HG03354 (cell line): ENCODE measurements around the gene MIPEP.

Experiments used
- ATAC-seq: cut with Tn5 transposase; IDR thresholded peaks from one replicate; pipeline ENCODE4 v1.9.1; 2021; ENCODE audit warnings: mild to moderate bottlenecking; ENCODE audit not compliant: unreplicated experiment, poor library complexity, severe bottlenecking

Gene MIPEP

DNA sequence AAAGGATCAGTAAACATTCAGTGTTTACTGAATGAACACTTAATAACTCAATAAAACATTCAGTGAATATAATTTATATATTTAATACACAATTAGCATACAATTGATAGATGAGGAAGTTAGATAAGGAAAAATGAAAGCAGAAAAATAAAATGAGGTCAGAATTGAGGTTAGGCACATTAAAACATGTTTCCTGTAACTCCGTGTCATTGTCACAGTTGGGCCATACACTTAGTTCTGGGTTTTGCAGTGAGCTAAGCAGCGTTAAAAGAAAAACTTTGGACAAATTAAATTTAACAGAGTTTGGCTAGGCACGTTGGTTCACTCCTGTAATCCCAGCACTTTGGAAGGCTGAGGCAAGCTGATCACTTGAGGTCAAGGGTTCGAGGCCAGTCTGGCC lies 71.4 kb downstream of the MIPEP start:
- no peak for ATAC-seq

DNA sequence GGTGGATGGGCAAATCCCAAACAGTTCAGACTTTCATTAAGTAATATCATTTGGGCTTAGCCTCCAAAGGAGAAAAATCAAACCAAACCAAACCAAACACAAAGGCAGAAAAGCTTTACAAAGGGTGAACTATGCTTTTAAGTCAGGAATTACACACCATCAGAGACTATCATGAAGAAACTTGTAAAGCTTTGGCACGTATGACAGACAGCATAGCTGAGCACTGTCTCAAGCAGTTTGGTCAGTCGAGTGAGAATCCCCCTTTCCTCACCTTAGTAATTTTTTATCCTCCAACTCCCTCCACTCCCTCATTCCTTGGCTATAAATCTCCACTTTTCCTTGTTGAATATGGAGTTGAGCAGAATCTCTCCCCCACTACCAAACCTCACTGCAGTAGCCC lies 72.1 kb downstream of the MIPEP start:
- no peak for ATAC-seq

DNA sequence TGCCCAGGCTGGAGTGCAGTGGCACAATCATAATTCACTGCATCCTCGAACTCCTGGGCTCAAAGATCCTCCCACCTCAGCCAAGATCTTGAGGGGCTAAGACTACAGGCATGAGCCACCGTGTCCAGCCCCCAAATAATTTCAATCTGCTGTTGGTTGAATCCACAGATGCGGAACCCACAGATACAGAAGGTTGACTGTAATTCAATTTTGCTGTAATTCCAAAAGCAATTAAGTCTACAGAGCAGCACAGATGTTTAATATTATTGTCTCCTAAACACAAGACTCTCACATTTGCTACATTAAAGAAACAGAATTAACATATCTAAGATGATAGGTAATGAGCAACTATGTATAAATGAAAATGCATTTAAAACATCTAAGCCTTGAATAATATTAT lies 75.6 kb downstream of the MIPEP start:
- no peak for ATAC-seq

DNA sequence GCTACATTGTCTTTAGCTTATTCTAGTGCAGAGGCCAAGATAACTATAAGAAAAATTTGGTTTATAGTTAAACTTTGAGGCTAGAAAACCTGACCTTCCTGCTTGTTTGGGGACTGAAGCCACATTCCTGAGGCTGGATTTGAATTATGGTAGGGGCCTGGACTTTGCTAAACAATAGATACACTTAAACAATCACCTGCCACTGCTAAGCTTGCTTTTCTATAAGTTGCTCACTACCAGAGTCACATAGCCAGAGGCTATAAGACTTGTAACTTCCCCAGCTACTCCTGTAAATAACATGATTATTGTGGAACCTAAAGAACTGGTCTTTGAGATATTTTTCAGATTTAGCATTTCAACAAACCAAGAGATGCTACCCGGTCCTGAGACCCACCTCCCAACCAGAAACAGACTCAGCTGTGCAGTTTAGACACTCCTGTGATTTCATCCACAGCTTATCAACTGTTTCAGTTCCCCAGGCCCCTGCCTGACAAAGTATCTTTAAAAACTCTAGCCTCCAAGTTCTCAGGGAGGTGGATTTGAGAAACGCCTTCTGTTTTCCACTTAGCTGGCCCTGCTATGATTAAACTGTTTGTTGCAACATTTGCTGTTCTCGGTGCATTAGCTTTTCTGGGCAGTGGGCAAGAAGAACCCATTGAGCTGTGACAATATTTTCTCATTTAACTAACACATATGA lies 77.7 kb downstream of the MIPEP start:
- no peak for ATAC-seq

DNA sequence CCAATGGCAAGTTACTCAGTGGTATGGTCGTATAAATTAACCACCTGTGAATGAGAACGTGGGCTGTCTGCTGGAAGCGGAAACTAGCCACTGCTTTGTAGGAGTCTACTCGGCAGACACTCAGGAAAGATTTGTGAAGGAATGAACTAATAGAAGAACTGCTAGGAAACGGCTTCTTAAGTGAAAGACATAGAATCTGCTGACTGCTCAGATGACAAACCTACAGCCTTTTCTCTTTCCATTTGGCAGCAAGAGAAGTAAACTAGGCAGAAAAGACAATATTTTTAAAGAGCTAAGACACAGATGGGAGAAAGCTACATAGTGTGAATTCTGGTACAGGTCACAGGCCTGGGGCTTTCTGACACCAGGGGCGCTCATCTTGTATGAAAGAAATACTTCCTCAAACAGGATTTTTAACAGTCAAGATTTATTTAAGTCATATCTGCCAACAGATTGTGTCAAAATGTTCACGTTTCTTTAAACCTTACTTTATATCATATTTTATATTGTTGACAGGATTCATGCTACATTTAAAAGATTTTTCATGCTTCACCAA lies 78.4 kb downstream of the MIPEP start:
- ATAC-seq, result peak; percentile 62

DNA sequence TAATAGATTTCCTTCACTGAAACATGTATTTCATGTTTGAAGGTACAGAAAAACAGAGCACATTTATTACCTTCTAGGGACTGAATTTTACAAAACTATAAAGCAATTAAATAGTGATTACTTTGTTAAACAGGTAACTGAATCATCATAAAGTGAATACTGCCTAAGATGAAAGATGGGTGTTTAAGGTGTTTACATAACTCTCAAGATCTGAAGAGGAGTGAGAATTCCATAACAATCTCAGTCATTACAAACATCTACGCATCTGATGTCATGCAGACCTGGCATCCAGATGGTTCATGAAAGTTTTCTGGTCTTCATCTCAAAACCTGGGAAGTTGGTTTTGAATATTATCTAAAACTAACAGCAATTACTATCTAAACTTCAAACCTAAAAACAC lies 80.4 kb downstream of the MIPEP start:
- no peak for ATAC-seq

DNA sequence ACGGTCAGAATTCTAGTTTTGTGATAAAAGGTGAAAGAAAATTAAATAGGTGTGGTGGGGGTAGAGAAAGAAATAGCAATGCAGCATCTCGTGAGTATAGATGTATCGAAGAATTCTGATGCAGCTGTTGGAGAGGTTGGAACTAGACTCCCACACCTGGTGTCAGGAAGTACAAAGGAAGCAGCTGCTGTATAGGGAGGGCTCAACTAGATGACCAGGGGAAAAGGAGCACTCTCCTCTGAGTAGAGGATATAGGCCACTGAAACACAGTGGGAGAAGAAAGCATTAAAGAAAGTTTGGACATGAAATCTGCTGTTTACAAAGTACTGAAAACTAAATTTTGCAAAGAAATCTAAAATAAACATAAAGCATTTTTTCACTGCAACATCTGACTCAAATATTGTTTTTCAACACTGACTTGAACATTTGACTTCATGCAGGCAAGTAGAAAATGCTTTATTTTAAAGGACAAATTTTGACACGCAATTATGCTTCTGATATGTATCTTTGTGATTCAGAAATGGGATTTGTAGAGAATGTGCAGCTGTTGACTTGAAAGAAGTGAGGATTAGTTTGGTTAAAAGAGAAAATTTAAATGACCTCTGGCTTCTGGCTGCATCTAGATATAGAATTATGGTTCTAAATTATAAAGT lies 82.2 kb downstream of the MIPEP start:
- ATAC-seq, result peak; percentile 24

DNA sequence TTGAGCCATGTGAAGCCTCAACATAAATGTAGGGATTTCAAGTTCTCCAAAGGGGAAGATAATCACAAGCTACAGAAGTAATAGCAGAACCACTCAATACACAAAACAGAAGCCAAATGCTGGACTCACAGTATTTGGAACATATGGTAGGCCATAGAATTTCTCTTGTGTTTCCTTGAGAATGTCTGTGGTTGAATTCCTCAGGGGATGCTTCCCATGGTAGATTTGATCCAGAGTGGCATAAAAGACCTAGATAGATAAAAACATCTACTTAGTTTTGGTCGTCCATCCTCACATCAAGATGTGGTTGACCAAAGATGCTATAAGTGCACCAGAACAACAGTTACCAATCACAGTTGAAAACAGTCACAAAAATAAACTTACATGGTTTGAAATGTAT lies 83.4 kb downstream of the MIPEP start:
- ATAC-seq, result no peak

DNA sequence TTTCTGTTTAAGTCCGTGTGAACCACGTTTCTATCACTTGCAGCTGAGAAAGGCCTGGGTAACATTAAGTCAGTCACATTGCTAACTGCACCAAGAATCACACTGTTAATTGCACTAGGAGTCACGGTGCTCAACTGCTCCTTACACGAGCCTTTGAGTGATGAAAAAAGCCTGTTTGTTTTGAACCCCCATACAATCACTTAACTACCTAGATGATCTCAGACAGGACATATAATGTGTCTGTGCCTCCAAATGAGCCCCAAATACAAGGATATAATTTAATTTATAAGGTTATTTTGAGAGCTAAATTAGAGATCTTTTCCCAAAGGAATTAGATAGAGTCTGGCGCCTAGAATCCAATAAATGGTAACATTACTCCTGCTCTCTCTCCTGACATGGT lies 84.1 kb downstream of the MIPEP start:
- ATAC-seq, result no peak

DNA sequence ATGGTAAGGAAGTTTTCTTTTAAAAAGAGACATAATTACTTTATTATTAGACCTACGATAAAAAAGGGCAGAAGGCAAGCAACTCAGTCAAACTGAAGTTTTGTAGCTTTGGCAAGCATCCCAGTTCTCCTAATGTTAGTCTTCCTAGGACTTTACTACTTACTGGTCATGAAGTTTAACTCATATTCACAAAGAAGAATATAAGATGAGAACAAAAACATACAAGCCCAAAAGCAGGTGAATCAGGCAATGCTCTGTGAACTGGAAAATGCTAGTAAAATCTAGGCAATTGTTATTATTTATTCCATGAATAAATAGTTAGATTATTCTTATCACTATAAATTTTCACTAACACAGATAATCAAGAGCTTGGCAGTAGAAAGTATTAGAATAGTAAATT lies 85.0 kb downstream of the MIPEP start:
- no peak for ATAC-seq

DNA sequence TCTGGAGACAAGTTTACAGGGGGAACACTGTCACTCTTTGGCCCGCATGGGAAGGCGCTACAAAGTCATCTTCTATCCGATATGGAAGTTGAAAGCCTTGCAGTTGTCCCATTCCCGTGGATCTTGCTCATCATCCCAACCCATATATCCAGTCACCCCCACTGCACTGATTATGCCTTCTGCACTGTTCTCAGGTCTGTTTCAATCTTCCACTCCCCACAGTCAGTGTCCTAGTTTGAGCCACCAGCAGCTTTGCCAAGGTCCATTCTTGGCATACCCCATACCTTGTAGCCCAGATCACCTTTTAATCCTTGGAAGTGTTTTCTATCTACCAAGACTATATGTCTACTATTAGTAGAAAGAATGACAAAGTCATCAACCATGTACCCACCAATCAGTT lies 88.1 kb downstream of the MIPEP start:
- ATAC-seq, result no peak

DNA sequence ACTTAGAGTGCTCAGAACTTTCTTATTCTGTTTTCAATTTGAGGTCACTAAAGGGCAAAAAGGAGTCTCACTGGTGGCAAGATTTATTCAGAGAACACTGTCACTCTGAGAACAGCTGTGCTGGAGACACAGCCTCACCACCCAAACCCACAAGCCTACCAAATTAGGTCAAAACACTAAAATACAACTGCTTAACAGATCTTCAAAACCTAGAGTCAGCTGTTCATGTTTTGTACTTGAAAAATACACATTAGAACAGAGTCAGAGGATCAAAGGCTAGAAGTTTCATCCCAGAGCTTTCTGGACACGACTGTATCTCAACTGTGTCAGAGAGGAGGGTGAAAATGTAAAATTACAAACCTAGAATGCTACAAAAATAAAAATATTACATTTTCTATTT lies 89.3 kb downstream of the MIPEP start:
- ATAC-seq, result peak; percentile 93

DNA sequence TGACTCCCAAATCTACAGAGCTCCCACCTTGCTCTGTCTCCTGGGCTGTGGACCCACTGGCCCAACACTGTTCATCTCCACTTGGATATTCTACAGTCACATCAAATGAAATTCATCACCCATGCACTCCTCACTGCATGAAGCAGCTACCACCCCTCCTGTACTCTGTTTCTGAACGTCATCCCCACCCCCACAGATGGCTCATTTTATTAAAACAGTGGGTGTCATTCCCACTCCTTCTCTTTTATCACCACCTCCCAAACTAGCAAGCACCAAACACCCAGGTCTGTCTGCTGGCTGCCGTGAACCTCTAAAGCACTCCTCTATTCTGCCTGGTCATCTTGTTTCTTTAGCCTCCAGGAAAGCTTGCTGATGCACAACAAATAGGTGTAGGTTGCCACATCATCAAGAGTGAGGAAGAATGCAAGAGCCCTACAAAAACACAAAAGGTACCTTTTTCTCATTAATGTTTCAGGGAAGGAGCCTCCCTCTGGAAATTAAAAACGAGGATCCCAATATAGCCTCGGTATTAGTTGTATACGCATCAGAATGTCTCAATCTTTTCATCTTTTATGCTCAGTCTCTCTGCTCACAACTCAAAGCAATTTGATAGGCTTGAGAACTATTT lies 91.8 kb downstream of the MIPEP start:
- no peak for ATAC-seq

DNA sequence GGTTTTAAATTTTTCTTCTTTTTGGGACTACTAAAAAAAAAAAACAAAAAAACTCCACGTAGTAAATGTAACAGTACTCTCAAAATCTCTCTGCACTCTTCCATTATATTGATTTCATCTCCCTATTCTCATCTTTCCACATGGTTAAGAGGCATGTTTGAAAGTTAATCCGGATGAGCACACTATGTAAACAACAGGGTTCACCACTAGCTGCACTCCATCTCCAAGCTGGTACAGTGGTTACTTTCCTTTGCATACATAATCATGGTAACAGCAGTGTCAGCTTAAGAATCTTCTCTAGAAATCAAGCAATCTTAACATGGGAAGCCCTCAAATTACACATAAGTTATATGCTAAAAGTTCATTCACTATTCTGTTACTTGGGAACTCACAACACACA lies 92.6 kb downstream of the MIPEP start:
- ATAC-seq, result no peak

DNA sequence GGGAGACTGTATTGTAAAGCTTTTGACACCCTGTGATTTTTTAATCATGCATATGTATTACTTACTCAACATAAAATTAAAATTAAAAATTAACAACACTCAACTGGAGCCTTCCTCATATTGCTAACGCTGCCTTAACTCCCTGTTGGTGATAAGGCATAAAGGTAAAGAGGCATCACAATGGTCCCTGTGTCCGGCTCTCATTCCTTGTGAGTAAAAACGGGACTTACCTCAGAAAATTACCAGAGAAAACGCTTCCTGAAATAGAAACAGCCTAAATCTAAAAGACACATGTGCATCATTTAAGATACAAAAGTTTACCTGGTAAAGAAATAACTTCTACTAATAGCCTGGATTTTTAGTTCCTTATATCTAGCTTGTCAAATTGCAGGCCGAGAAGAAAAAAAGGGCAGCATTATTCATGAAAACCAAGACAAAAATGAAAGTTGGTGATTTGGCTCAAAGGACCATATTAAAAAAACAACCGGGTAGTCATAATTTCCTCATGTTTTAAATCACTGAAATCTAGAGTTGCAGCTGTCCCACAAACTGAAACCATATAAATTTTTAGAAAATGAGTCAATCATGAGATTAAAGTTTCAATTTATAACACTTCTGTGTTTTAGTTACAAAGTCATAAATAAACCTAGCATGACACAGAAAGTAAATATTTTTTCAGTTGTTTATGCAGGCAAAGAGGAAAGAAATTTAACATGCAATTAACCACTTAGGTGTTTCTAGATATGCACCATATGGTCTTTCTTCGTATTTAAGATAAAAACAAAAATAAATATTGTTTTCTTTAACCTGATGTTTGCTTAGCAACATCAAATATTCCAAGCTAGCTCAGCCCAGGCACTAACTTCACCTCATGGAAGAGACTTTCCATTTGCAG lies 94.7 kb downstream of the MIPEP start:
- peak; percentile 65 for ATAC-seq

DNA sequence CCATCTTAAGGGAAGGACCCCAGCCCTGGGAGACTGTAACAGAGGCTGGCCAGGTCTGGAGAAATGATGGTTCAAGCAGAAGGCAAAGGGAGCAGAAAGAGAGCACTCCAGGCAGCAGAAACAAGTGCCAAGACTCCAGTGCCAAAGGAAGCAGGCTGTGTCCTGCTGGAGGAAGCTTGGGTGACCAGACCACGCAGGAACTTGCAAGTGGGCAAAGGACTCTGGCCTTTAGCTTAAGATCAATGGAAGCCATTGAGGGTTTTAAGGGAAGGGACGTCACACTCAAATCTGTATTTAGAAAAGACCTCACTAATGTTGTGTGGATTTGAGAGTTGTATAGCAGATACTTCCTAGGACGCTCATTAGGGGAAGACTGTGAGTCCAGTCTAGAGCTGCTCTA lies 95.5 kb downstream of the MIPEP start:
- no peak for ATAC-seq

DNA sequence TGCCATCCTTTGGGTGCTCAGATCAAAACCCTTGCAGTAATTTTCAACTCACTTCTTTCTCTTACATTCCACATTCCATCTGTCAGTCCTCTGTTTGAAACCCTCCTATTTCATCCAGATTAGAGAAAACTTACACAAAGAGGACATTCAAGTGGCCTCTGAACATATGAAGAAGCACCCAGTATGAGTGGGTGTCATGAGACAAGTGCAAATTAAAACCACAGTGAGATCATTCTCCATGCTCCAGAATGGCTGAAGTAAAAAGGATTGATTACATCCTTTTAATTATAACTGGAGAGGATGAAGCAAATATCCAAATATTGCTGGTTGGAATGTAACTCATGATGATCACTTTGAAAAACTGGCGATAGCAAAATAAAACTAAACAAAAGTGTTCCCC lies 96.5 kb downstream of the MIPEP start:
- no peak for ATAC-seq

DNA sequence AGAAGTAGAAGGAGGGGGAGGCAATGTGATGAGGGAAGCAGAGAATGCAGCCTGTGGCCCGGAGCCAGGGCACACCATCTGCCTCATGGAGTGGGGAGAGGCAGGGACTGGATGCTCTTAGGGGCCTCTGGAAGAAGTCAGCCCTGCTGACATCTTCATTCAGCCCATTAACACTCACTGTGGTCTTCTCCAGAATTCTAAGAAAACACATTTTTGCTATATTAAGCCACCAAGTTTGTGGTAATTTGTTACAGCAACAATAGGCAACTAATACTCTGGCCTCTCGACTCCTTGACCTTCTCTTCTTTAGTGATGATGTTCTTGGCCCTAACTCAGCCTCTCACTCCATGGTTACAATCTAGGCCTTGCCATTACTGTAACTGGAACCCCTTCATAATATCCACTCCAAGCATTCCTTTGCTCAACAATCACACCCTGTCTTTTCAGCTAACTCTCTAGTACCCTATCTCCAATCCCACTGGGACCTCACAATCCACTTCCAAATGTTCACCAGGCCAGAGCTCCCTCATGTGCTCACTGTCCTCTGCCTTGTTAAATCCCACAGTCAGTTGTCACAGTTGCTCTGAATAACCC lies 98.5 kb downstream of the MIPEP start:
- no peak for ATAC-seq

DNA sequence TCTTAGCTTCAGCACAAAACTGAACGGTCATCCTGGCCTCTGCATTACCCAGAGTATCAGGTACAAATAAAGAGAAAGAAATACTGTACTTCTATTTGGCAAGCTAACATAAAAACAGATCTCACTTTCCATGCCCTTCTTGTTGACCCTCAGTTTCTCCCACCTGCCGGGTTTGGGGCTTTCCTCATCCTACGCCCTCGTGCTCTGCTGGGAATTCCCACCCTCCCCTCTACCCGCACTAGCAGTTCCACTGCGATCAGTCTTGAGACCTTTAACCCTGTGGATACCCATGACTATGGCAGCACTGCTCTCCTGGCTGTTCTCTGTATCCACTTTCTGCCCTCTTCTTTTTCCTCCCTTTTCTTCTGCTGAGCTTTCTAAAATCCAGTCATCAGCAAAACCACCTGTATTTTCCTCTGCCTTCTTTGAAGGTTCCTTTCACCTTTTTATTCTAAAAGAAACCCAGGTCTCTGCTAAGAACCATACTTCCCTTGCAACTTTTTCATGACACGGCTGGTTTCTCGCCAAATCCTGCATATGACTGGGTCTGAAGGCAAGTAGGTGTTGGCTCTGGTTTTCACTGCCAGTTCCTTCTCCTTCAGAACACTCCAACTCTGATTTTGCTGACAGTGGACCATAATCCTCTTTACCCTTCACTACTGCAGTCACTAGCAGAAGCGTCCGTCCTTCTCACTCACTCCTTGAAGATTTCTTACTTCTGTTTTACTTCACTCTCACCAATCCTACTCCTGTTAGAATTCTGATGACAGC lies 99.4 kb downstream of the MIPEP start:
- ATAC-seq, result no peak
